Measurements from ENCODE around the gene CXCL9.

DNA sequence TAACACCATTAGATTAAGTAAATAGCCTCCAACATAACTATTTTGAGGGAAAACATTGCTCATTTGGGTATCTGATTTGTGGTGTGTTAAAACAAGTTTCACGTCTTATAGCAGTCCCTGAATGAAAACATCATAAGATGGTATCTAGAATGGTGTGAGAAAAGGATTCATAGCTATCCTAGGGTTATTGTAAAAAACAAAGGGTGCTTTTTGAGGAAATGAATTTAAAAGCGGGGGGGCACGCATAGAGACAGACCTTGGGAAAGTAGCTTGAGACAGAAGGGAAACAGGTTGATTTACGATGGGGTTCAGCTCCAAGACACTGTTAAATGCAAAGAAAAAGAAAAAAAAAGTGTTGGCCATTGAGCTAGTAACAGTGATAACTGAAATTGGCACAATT lies 16.8 kb upstream of the CXCL9 start:
- TF ChIP-seq CTCF (optimal IDR thresholded peaks at IDR 0.05 in 1 of 3, IDR thresholded peaks at IDR 0.05 in 1 of 3, conservative IDR thresholded peaks at IDR 0.05 in 1 of 3; ENCODE audit: extremely low read depth in 1 of 3, insufficient read depth in 2 of 3, low read length in 3 of 3) (no peak), EZH2 (IDR thresholded peaks at IDR 0.05; ENCODE audit: low read length) (no peak)
